Type B pancreatic cell (in vitro differentiated cells): ENCODE results near the gene YIF1B. TPM values are rescaled to one million over a fixed set of nuclear protein-coding genes. Genes with fewer than 3 reads are reported as not detected.

Experiments
- DNase-seq: peaks from one replicate; pipeline ENCODE4 v3.0.0; 2021; ENCODE audit warnings: mixed read lengths; ENCODE audit not compliant: unreplicated experiment; ENCODE audit errors: extremely low spot score
- H3K27ac Mint-ChIP-seq: 2 replicates; pipeline ENCODE4 v1.8.0; 2021; ENCODE audit warnings: mild to moderate bottlenecking, mixed read lengths
- H3K27me3 Mint-ChIP-seq: 2 replicates; pipeline ENCODE4 v1.8.0; 2021; ENCODE audit warnings: mixed read lengths
- H3K36me3 Mint-ChIP-seq: 2 replicates; pipeline ENCODE4 v1.8.0; 2021; ENCODE audit warnings: mixed read lengths
- H3K4me1 Mint-ChIP-seq: one replicate; pipeline ENCODE4 v1.8.0; 2021; ENCODE audit warnings: mixed read lengths; ENCODE audit not compliant: unreplicated experiment
- H3K4me3 Mint-ChIP-seq: 2 replicates; pipeline ENCODE4 v1.8.0; 2021; ENCODE audit warnings: mild to moderate bottlenecking, mixed read lengths
- H3K9me3 Mint-ChIP-seq: 2 replicates; pipeline ENCODE4 v1.8.0; 2021; ENCODE audit warnings: mixed read lengths
- CTCF ChIP-seq: fragments of 200-600 bp; sonication (generic); conservative IDR thresholded peaks from 2 replicates; pipeline ENCODE4 v1.5.0; 2021; ENCODE audit warnings: antibody characterized with exemption, mild to moderate bottlenecking
- total RNA-seq: library from RNA; stranded (reverse); gene quantifications from 2 replicates; pipeline ENCODE4 v1.2.1, GENCODE V29; 2021; ENCODE audit warnings: low replicate concordance

The YIF1B gene
- total RNA-seq, 1 donor from 2014 or later, result 41.0 TPM

GRCh38 chr19:38298821-38299680, 16.7 kb downstream of the YIF1B start:
- H3K9me3 Mint-ChIP-seq, result no peaks in the 10 kb centered on the region
- H3K4me1 Mint-ChIP-seq, result no peaks in the 10 kb centered on the region
- no peak for DNase-seq
- H3K4me3 Mint-ChIP-seq, result no peak overlapping the region
- no peaks in the 10 kb centered on the region for H3K27me3 Mint-ChIP-seq
- peak overlapping the region; percentile 88 for H3K27ac Mint-ChIP-seq
- TF ChIP-seq CTCF, result no peak
- no peaks in the 10 kb centered on the region for H3K36me3 Mint-ChIP-seq

GRCh38 chr19:38294090-38294489, 21.7 kb downstream of the YIF1B start:
- Mint-ChIP-seq H3K36me3 (no peaks in the 10 kb centered on the region), H3K27ac (no peak overlapping the region), H3K27me3 (no peaks in the 10 kb centered on the region), H3K4me3 (no peak overlapping the region), H3K4me1 (no peaks in the 10 kb centered on the region), H3K9me3 (no peaks in the 10 kb centered on the region)
- TF ChIP-seq CTCF, result no peak
- DNase-seq, result no peak

- H3K4me1 Mint-ChIP-seq, result no peaks in the 10 kb centered on the region
Observed at GRCh38 chr19:38293281-38293680, 22.5 kb downstream of the YIF1B start.

DNA sequence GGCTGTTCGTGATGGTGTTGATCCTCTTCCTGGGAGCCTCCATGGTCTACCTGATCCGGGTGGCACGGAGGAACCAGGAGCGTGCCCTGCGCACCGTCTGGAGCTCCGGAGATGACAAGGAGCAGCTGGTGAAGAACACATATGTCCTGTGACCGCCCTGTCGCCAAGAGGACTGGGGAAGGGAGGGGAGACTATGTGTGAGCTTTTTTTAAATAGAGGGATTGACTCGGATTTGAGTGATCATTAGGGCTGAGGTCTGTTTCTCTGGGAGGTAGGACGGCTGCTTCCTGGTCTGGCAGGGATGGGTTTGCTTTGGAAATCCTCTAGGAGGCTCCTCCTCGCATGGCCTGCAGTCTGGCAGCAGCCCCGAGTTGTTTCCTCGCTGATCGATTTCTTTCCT, 23.9 kb downstream of the YIF1B start:
- Mint-ChIP-seq H3K27me3 (no peaks in the 10 kb centered on the region), H3K27ac (no peak overlapping the region), H3K9me3 (no peaks in the 10 kb centered on the region), H3K36me3 (no peaks in the 10 kb centered on the region), H3K4me3 (no peak overlapping the region), H3K4me1 (no peaks in the 10 kb centered on the region)
- no peak for TF ChIP-seq CTCF
- DNase-seq, result no peak

More at GRCh38 chr19:38293281-38293680, 22.5 kb downstream of the YIF1B start:
- Mint-ChIP-seq H3K9me3 (no peaks in the 10 kb centered on the region), H3K27ac (no peak overlapping the region), H3K27me3 (no peaks in the 10 kb centered on the region), H3K4me3 (no peak overlapping the region), H3K36me3 (no peaks in the 10 kb centered on the region)
- DNase-seq, result no peak
- TF ChIP-seq CTCF, result no peak

- Mint-ChIP-seq H3K9me3 (no peaks in the 10 kb centered on the region), H3K27ac (peak overlapping the region; percentile 72), H3K4me3 (no peak overlapping the region), H3K36me3 (no peaks in the 10 kb centered on the region), H3K4me1 (peaks cover 6% of the 10 kb centered on the region), H3K27me3 (no peaks in the 10 kb centered on the region)
- no peak for TF ChIP-seq CTCF
- no peak for DNase-seq
Observed at GRCh38 chr19:38290631-38291147, 25.1 kb downstream of the YIF1B start.
